ENCODE measurements around the gene DNAJC6. TPM values are rescaled to one million over a fixed set of nuclear protein-coding genes. Genes with fewer than 3 reads are reported as not detected.
A peak's percentile ranks its signal among the peaks of the same experiment; 100 is the strongest.

The DNAJC6 gene
- total RNA-seq, 1 donor from 2014 or later = 2.9 TPM

GRCh38 chr1:65407877-65408276 lies 98.5 kb downstream of the DNAJC6 start:
- no peak for DNase-seq

GRCh38 chr1:65409314-65409713 lies 100.0 kb downstream of the DNAJC6 start:
- DNase-seq = no peak

GRCh38 chr1:65409816-65410326 lies 100.5 kb downstream of the DNAJC6 start:
- no peak for DNase-seq

GRCh38 chr1:65412256-65412983 lies 103.1 kb downstream of the DNAJC6 start:
- no peak for DNase-seq

- DNase-seq = no peak
Observed at GRCh38 chr1:65412984-65413375, 103.6 kb downstream of the DNAJC6 start.

GRCh38 chr1:65414538-65414937 lies 105.2 kb downstream of the DNAJC6 start:
- no peak for DNase-seq

- DNase-seq = no peak
Observed at GRCh38 chr1:65416767-65417166, 107.4 kb downstream of the DNAJC6 start.

GRCh38 chr1:65417729-65418128 lies 108.4 kb downstream of the DNAJC6 start:
- DNase-seq = no peak

GRCh38 chr1:65418522-65419185 lies 109.3 kb downstream of the DNAJC6 start:
- DNase-seq = no peak

- DNase-seq = peak; percentile 99
Observed at GRCh38 chr1:65419681-65420589, 110.6 kb downstream of the DNAJC6 start.

- peak; percentile 74 for DNase-seq
Observed at GRCh38 chr1:65420590-65421350, 111.4 kb downstream of the DNAJC6 start, which contains the start of the genes LEPR and LEPROT. LEPR (plus strand) TSS chr1:65420668; CDS start chr1:65565566, 144,898 bp downstream. LEPROT (plus strand) TSS chr1:65420668; CDS start chr1:65420725, 57 bp downstream.

GRCh38 chr1:65421351-65422025 lies 112.1 kb downstream of the DNAJC6 start:
- no peak for DNase-seq

- DNase-seq = no peak
Observed at GRCh38 chr1:65422241-65423203, 113.2 kb downstream of the DNAJC6 start.

- DNase-seq = no peak
Observed at GRCh38 chr1:65423884-65424572, 114.7 kb downstream of the DNAJC6 start.

- no peak for DNase-seq
Observed at GRCh38 chr1:65424573-65424889, 115.2 kb downstream of the DNAJC6 start.

GRCh38 chr1:65425006-65425405 lies 115.7 kb downstream of the DNAJC6 start:
- no peak for DNase-seq

GRCh38 chr1:65425697-65426096 lies 116.4 kb downstream of the DNAJC6 start:
- no peak for DNase-seq

GRCh38 chr1:65429078-65429477 lies 119.7 kb downstream of the DNAJC6 start:
- no peak for DNase-seq

- DNase-seq = no peak
Observed at GRCh38 chr1:65429806-65430205, 120.5 kb downstream of the DNAJC6 start.

Measured in tongue (tissue), 2 donors.